H1 (cell line): ENCODE data around the gene PHF14. TPM values are rescaled to one million over a fixed set of nuclear protein-coding genes. Genes with fewer than 3 reads are reported as not detected.

Experiments used
- CTCF ChIA-PET: fragments of 300-600 bp; sonication (Branson Sonifier 250); formaldehyde crosslinking; loops from one replicate; lab custom pipeline; 2021; ENCODE audit not compliant: partially characterized antibody; lab: Charles Lee
- POLR2A ChIA-PET: fragments of 300-600 bp; sonication (Branson Sonifier 250); formaldehyde crosslinking; loops from one replicate; lab custom pipeline; 2021; ENCODE audit warnings: inconsistent platforms; ENCODE audit not compliant: partially characterized antibody; lab: Charles Lee
- DNase-seq, 2 experiments: peaks; one replicate each; pipeline versions ENCODE4 v3.0.0 to v3.0.0-alpha.2; 2010 to 2022; ENCODE audit warnings: low spot score in 2 of 2, low read depth in 1 of 2, mixed read lengths in 1 of 2
- FAIRE-seq: peaks from 2 replicates; lab custom pipeline; 2011; peaks lifted over from hg19 to GRCh38; lab: Jason Lieb, UNC
- H2AFZ ChIP-seq: 2 replicates; pipeline ENCODE4 v1.8.1; 2012; ENCODE audit warnings: low read length, inconsistent platforms
- H2AK5ac ChIP-seq: 2 replicates; pipeline ENCODE4 v1.6.1; 2013; ENCODE audit warnings: low read depth, low read length
- H2BK120ac ChIP-seq: replicated peaks from 2 replicates; pipeline ENCODE3; 2013; ENCODE audit warnings: low read depth, low read length, inconsistent platforms
- H2BK12ac ChIP-seq: 2 replicates; pipeline ENCODE4 v1.6.1; 2013; ENCODE audit warnings: low read depth, low read length
- H2BK15ac ChIP-seq: 2 replicates; pipeline ENCODE4 v1.6.1; 2013; ENCODE audit warnings: low read length
- H2BK20ac ChIP-seq: 2 replicates; pipeline ENCODE4 v1.6.1; 2013; ENCODE audit warnings: low read length
- H2BK5ac ChIP-seq: 2 replicates; pipeline ENCODE4 v1.6.1; 2013; ENCODE audit warnings: low read depth, low read length
- H3K14ac ChIP-seq: 2 replicates; pipeline ENCODE4 v1.6.1; 2013; ENCODE audit warnings: inconsistent platforms; ENCODE audit not compliant: insufficient read length
- H3K18ac ChIP-seq: 2 replicates; pipeline ENCODE4 v1.6.1; 2013; ENCODE audit warnings: low read length; ENCODE audit errors: extremely low read depth
- H3K23ac ChIP-seq: 2 replicates; pipeline ENCODE4 v1.6.1; 2013; ENCODE audit warnings: inconsistent platforms; ENCODE audit not compliant: insufficient read length
- H3K23me2 ChIP-seq: 2 replicates; pipeline ENCODE4 v1.6.1; 2013; ENCODE audit warnings: low read depth, low read length
- H3K27ac ChIP-seq: 2 replicates; pipeline ENCODE4 v1.6.1; 2011; ENCODE audit warnings: low read depth, low read length, inconsistent platforms
- H3K27me3 ChIP-seq, 4 experiments: replicated peaks in 1 of 4; 1 replicate in 1 of 4; 2 replicates in 3 of 4; pipeline versions ENCODE4 v1.6.1 to v1.8.1; 2011 to 2013; ENCODE audit warnings: low read length in 3 of 4, mild to moderate bottlenecking in 3 of 4, inconsistent platforms in 2 of 4, mixed read lengths in 2 of 4, moderate library complexity in 1 of 4; ENCODE audit not compliant: control insufficient read depth in 3 of 4, insufficient read depth in 3 of 4; ENCODE audit errors: extremely low read depth in 1 of 4
- H3K36me3 ChIP-seq, 4 experiments: 2 replicates each; pipeline versions ENCODE4 v1.6.1 to v1.8.1; 2011 to 2013; ENCODE audit warnings: mild to moderate bottlenecking in 4 of 4, low read length in 3 of 4, moderate library complexity in 2 of 4, control low read depth in 1 of 4, inconsistent platforms in 1 of 4; ENCODE audit not compliant: insufficient read depth in 4 of 4, control insufficient read depth in 2 of 4
- H3K4ac ChIP-seq: replicated peaks from 2 replicates; pipeline ENCODE3; 2013; ENCODE audit warnings: low read length, low read depth, mixed read lengths, inconsistent platforms; ENCODE audit not compliant: insufficient read length
- H3K4me1 ChIP-seq, 4 experiments: replicated peaks in 1 of 4; 1 replicate in 1 of 4; 2 replicates in 3 of 4; pipeline versions ENCODE4 v1.6.1 to v1.8.1; 2011 to 2013; ENCODE audit warnings: low read length in 3 of 4, inconsistent platforms in 2 of 4, mixed read lengths in 1 of 4; ENCODE audit not compliant: insufficient read depth in 4 of 4, control insufficient read depth in 3 of 4
- H3K4me2 ChIP-seq, 2 experiments: 2 replicates each; pipeline versions ENCODE4 v1.6.1 to v1.8.1; 2011 to 2013; ENCODE audit warnings: low read depth in 2 of 2, low read length in 2 of 2, control low read depth in 1 of 2, inconsistent platforms in 1 of 2, mild to moderate bottlenecking in 1 of 2; ENCODE audit not compliant: insufficient read depth in 1 of 2
- H3K4me3 ChIP-seq, 4 experiments: fragments of 200-600, 300-600 bp in 1 of 4; sonication (generic), shearing (Covaris generic), sonication (Bioruptor Twin) in 1 of 4; 2 replicates each; pipeline versions ENCODE4 v1.5.1 to v1.8.1; 2011 to 2016; ENCODE audit warnings: low read length in 4 of 4, low read depth in 3 of 4, control low read depth in 2 of 4, inconsistent platforms in 2 of 4, mild to moderate bottlenecking in 2 of 4, mixed read lengths in 1 of 4, moderate library complexity in 1 of 4; ENCODE audit not compliant: insufficient read depth in 2 of 4; ENCODE audit errors: extremely low read depth in 1 of 4
- H3K56ac ChIP-seq: replicated peaks from 2 replicates; pipeline ENCODE3; 2013; ENCODE audit warnings: low read depth, mild to moderate bottlenecking, mixed read lengths, low read length, inconsistent platforms; ENCODE audit not compliant: insufficient read length
- H3K79me1 ChIP-seq: 2 replicates; pipeline ENCODE4 v1.6.1; 2013; ENCODE audit warnings: low read depth, low read length, control low read depth
- H3K79me2 ChIP-seq, 2 experiments: 2 replicates each; pipeline versions ENCODE4 v1.6.1 to v1.8.1; 2012 to 2013; ENCODE audit warnings: low read length in 2 of 2, mild to moderate bottlenecking in 2 of 2, inconsistent platforms in 1 of 2; ENCODE audit not compliant: insufficient read depth in 2 of 2, control insufficient read depth in 1 of 2
- H3K9ac ChIP-seq, 4 experiments: replicated peaks in 1 of 4; 1 replicate in 1 of 4; 2 replicates in 3 of 4; pipeline versions ENCODE4 v1.6.1 to v1.8.1; 2011 to 2013; ENCODE audit warnings: low read depth in 3 of 4, low read length in 3 of 4, control low read depth in 2 of 4, mild to moderate bottlenecking in 2 of 4, moderate library complexity in 2 of 4, inconsistent platforms in 1 of 4; ENCODE audit errors: extremely low read depth in 1 of 4
- H3K9me3 ChIP-seq, 2 experiments: 2 replicates each; pipeline versions ENCODE4 v1.6.1 to v1.8.1; 2012 to 2013; ENCODE audit warnings: mild to moderate bottlenecking in 2 of 2, moderate library complexity in 2 of 2, control low read depth in 1 of 2, inconsistent platforms in 1 of 2, low read depth in 1 of 2, low read length in 1 of 2, mixed read lengths in 1 of 2; ENCODE audit not compliant: insufficient read depth in 2 of 2
- H4K20me1 ChIP-seq, 2 experiments: replicated peaks in 1 of 2; 2 replicates each; pipeline versions ENCODE3 to v1.8.1; 2011 to 2013; ENCODE audit warnings: inconsistent platforms in 2 of 2, low read length in 2 of 2, mild to moderate bottlenecking in 1 of 2; ENCODE audit not compliant: insufficient read depth in 2 of 2, control insufficient read depth in 1 of 2
- H4K5ac ChIP-seq: 2 replicates; pipeline ENCODE4 v1.6.1; 2013; ENCODE audit warnings: low read length, low read depth, mixed read lengths, inconsistent platforms; ENCODE audit not compliant: insufficient read length
- H4K8ac ChIP-seq: 2 replicates; pipeline ENCODE4 v1.8.0; 2013; ENCODE audit warnings: mild to moderate bottlenecking, moderate library complexity, low read length, inconsistent platforms; ENCODE audit not compliant: insufficient read depth; ENCODE audit errors: extremely low read depth
- H4K91ac ChIP-seq: replicated peaks from 2 replicates; pipeline ENCODE3; 2013; ENCODE audit warnings: low read length, mixed read lengths, inconsistent platforms; ENCODE audit not compliant: insufficient read length
- ATF2 ChIP-seq: IDR thresholded peaks from 2 replicates; pipeline ENCODE4 v1.6.1; 2012; ENCODE audit warnings: low read length, inconsistent platforms
- BACH1 ChIP-seq: IDR thresholded peaks from 2 replicates; pipeline ENCODE4 v1.6.1; 2012; ENCODE audit warnings: low read length, improper control_type of control experiment
- CHD1 ChIP-seq: IDR thresholded peaks from 2 replicates; pipeline ENCODE4 v1.6.1; 2012; ENCODE audit warnings: low read depth, low read length, improper control_type of control experiment
- CHD2 ChIP-seq: IDR thresholded peaks from 2 replicates; pipeline ENCODE4 v1.6.1; 2012; ENCODE audit warnings: low read length, improper control_type of control experiment
- CREB1 ChIP-seq: IDR thresholded peaks from 2 replicates; pipeline ENCODE4 v1.6.1; 2012; ENCODE audit warnings: inconsistent platforms
- HDAC2 ChIP-seq, 2 experiments: fragments of 300-600 bp in 1 of 2; sonication (generic) in 1 of 2; IDR thresholded peaks; 2 replicates each; pipeline ENCODE4 v1.6.1; 2011 to 2012; ENCODE audit warnings: low read depth in 2 of 2, low read length in 2 of 2, mild to moderate bottlenecking in 2 of 2, moderate library complexity in 2 of 2, borderline replicate concordance in 1 of 2, inconsistent platforms in 1 of 2
- HDAC6 ChIP-seq: IDR thresholded peaks from one replicate; pipeline ENCODE4 v1.7.1; 2012; ENCODE audit warnings: low read depth, mild to moderate bottlenecking, inconsistent platforms, low read length, moderate library complexity
- MAX ChIP-seq: IDR thresholded peaks from 2 replicates; pipeline ENCODE4 v1.6.1; 2012; ENCODE audit warnings: inconsistent platforms
- NRF1 ChIP-seq: IDR thresholded peaks from 2 replicates; pipeline ENCODE4 v1.6.1; 2011; ENCODE audit warnings: mild to moderate bottlenecking, low read depth, low read length, improper control_type of control experiment
- TEAD4 ChIP-seq: IDR thresholded peaks from 2 replicates; pipeline ENCODE4 v1.6.1; 2012; ENCODE audit warnings: low read depth, low read length, inconsistent platforms, mixed read lengths
- USF2 ChIP-seq: IDR thresholded peaks from 2 replicates; pipeline ENCODE4 v1.6.1; 2011; ENCODE audit warnings: low read length, improper control_type of control experiment
- ZNF274 ChIP-seq: IDR thresholded peaks from 2 replicates; pipeline ENCODE4 v1.7.0; 2012; ENCODE audit warnings: low read length, borderline replicate concordance; ENCODE audit errors: extremely low read depth
- WGBS, 2 experiments: shearing (Covaris generic) in 1 of 2; methylation state at CpG; one replicate each; pipeline versions ENCODE4 v1.1.6 to v1.1.7; 2013 to 2015; ENCODE audit warnings: low lambda C conversion rate in 2 of 2, mixed read lengths in 2 of 2, inconsistent platforms in 1 of 2, low coverage in 1 of 2, missing lambda C conversion rate in 1 of 2; ENCODE audit not compliant: insufficient replicate concordance in 2 of 2, insufficient coverage in 1 of 2, insufficient read length in 1 of 2; ENCODE audit errors: extremely low coverage in 1 of 2, missing lambda C conversion rate in 1 of 2; 5-methylcytosine and 5-hydroxymethylcytosine counted together
- polyA plus RNA-seq, 7 experiments: library from polyadenylated mRNA; depleted of rRNA in 3 of 7; stranded (reverse) in 5 of 7; unstranded in 2 of 7; fragments of >200 nt in 5 of 7; fragments of 200-250 nt in 2 of 7; gene quantifications; 1 replicate in 5 of 7; 2 replicates in 1 of 7; 4 replicates in 1 of 7; pipeline versions ENCODE4 v1.2.1 to v1.2.3, GENCODE V29; 2011 to 2013; ENCODE audit warnings: missing spikeins in 2 of 7, mixed read lengths in 2 of 7
- total RNA-seq: library from RNA; stranded (reverse); fragmentation: NEBNext Ultra II Directional; extraction: Animal tissue kit (Norgen Biotek cat#: 25700); gene quantifications from 2 replicates; pipeline ENCODE4 v1.2.1, GENCODE V29; 2021

Gene PHF14
- total and polyA plus RNA-seq, 2 of the 8 experiments (the other 6 are each of a cell fraction or from before 2014, with no cell fraction given) = 17.9 to 70.6 TPM

- Histone ChIP-seq H4K20me1 (no peaks in the 10 kb centered on the region), H2AK5ac (no peak overlapping the region), H3K4me2 (no peak overlapping the region), H3K27ac (no peak overlapping the region), H3K9ac (no peak overlapping the region), H4K5ac (no peak overlapping the region), H2AFZ (no peak overlapping the region), H3K9me3 (no peaks in the 10 kb centered on the region), H2BK20ac (no peak overlapping the region), H2BK12ac (no peak overlapping the region), H4K8ac (no peak overlapping the region), H3K23me2 (no peaks in the 10 kb centered on the region; the same call in 1 of the 2 replicates), H3K56ac (no peak overlapping the region), H3K4me1 (no peaks in the 10 kb centered on the region), H4K91ac (no peak overlapping the region), H3K4ac (no peak overlapping the region), H3K14ac (no peak overlapping the region), H3K27me3 (no peaks in the 10 kb centered on the region), H3K4me3 (no peak overlapping the region), H2BK120ac (no peak overlapping the region), H3K79me1 (no peaks in the 10 kb centered on the region), H2BK5ac (no peak overlapping the region), H3K23ac (no peak overlapping the region), H3K79me2 (no peaks in the 10 kb centered on the region), H3K36me3 (no peaks in the 10 kb centered on the region; a peak in 1 of 8 replicates), H2BK15ac (no peak overlapping the region), H3K18ac (no peak overlapping the region)
- ChIA-PET POLR2A (no interaction called here), CTCF (no interaction called here)
- FAIRE-seq (no peak), DNase-seq (no peak)
- 89% methylated on average over 3 of the region's 3 CpGs; no CpG with 5 or more reads in 1 of the 2 experiments for WGBS, 2 experiments
- TF ChIP-seq TEAD4 (no peak), USF2 (no peak), BACH1 (no peak), CHD2 (no peak), ATF2 (no peak), NRF1 (no peak), ZNF274 (no peak), CREB1 (no peak), CHD1 (no peak), MAX (no peak), HDAC2 (IDR thresholded peaks at IDR 0.05; ENCODE audit: borderline replicate concordance in 1 of 2, low read depth in 2 of 2, low read length in 2 of 2) (no peak), HDAC6 (no peak)
These were observed 147.1 kb downstream of the PHF14 start for GRCh38 chr7:11120675-11121220.
